ENCODE measurements around the gene BCL2L13.

DNA sequence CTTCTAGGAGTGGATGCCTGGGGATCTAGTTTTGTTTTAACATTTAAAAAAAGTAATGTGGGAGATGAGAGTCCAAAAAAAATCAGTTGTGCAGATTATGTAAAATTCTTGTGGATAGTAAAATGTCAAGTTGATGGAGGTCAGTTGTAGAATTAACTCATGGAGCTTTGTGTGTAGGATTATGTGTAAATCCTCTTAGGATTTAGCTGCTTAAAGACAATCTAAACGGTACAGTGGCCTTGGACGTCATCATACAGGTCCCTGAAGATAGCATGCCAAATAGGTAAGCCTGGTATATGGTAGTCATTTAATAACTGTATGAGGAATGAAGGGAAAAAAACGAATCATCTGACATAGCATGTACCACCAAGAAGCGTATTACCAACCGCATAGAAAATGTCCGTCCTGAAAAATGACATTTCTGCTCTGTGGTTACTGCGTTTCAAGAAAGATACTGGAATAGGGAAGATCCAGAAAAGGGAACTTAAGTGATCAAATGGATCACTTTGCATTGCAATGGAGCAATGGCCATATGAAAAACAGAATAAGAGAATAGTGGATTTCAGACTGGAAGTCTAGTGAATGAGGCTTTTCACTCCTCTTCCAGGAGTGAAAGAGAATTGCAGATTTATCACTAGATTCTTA is 61.3 kb downstream of the BCL2L13 start:
- TF ChIP-seq, protein P1, sequence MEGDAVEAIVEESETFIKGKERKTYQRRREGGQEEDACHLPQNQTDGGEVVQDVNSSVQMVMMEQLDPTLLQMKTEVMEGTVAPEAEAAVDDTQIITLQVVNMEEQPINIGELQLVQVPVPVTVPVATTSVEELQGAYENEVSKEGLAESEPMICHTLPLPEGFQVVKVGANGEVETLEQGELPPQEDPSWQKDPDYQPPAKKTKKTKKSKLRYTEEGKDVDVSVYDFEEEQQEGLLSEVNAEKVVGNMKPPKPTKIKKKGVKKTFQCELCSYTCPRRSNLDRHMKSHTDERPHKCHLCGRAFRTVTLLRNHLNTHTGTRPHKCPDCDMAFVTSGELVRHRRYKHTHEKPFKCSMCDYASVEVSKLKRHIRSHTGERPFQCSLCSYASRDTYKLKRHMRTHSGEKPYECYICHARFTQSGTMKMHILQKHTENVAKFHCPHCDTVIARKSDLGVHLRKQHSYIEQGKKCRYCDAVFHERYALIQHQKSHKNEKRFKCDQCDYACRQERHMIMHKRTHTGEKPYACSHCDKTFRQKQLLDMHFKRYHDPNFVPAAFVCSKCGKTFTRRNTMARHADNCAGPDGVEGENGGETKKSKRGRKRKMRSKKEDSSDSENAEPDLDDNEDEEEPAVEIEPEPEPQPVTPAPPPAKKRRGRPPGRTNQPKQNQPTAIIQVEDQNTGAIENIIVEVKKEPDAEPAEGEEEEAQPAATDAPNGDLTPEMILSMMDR (optimal IDR thresholded peaks at IDR 0.05 in 1 of 3, IDR thresholded peaks at IDR 0.05 in 1 of 3, conservative IDR thresholded peaks at IDR 0.05 in 1 of 3; ENCODE audit: extremely low read depth in 1 of 3, insufficient read depth in 2 of 3, low read length in 3 of 3) = no peak
- TF ChIP-seq EZH2 (IDR thresholded peaks at IDR 0.05; ENCODE audit: low read length) = no peak
